ENCODE measurements around the gene PIAS1.

The PIAS1 gene

GRCh38 chr15:68229386-68230156 lies 175.5 kb downstream of the PIAS1 start, which contains the start of gene CLN6 (continued):
- TF ChIP-seq ZNF148 (tag by site-specific recombination; IDR thresholded peaks at IDR 0.05; ENCODE audit: borderline replicate concordance) (no peak), ZBTB48 (tag by site-specific recombination; IDR thresholded peaks at IDR 0.05) (no peak), SCRT2 (tag by site-specific recombination; IDR thresholded peaks at IDR 0.05) (no peak), ZNF239 (tag by site-specific recombination; IDR thresholded peaks at IDR 0.05) (no peak), ZBTB1 (tag by site-specific recombination; IDR thresholded peaks at IDR 0.05) (no peak), ZNF660 (tag by site-specific recombination; IDR thresholded peaks at IDR 0.05) (peak; percentile 96), ZNF114 (tag by site-specific recombination; IDR thresholded peaks at IDR 0.05) (no peak), ZNF544 (tag by site-specific recombination; IDR thresholded peaks at IDR 0.05) (no peak), ZNF398 (tag by site-specific recombination; IDR thresholded peaks at IDR 0.05) (no peak; the same call in none of the 2 replicates), ZNF501 (tag by site-specific recombination; IDR thresholded peaks at IDR 0.05) (peak; percentile 78), ZNF664 (tag by site-specific recombination; IDR thresholded peaks at IDR 0.05) (no peak), ZNF792 (tag by site-specific recombination; IDR thresholded peaks at IDR 0.05) (no peak), GFI1B (tag by site-specific recombination; IDR thresholded peaks at IDR 0.05) (no peak), ZNF174 (tag by site-specific recombination; IDR thresholded peaks at IDR 0.05) (no peak), ZBTB26 (tag by site-specific recombination; optimal IDR thresholded peaks at IDR 0.05) (peak; percentile 78), ZNF362 (tag by site-specific recombination; IDR thresholded peaks at IDR 0.05) (no peak), ZNF404 (tag by site-specific recombination; IDR thresholded peaks at IDR 0.05) (no peak), SP2 (tag by site-specific recombination; IDR thresholded peaks at IDR 0.05) (peak; percentile 55), ZNF221 (tag by site-specific recombination; IDR thresholded peaks at IDR 0.05; ENCODE audit: borderline replicate concordance) (no peak; the same call in 1 of the 2 replicates), TCF7L2 (IDR thresholded peaks at IDR 0.05; ENCODE audit: borderline replicate concordance, low read depth, low read length) (no peak), YY1 (tag by site-specific recombination; IDR thresholded peaks at IDR 0.05) (0 out of 2 replicates have a peak, but pooled peaks have one; percentile 43), ZNF280C (tag by site-specific recombination; IDR thresholded peaks at IDR 0.05) (no peak), IKZF3 (tag by site-specific recombination; IDR thresholded peaks at IDR 0.05) (peak; percentile 80), ZNF561 (tag by site-specific recombination; IDR thresholded peaks at IDR 0.05; ENCODE audit: borderline replicate concordance) (peak; percentile 99), ZNF335 (tag by site-specific recombination; conservative IDR thresholded peaks at IDR 0.05) (peak; percentile 23), ZNF645 (tag by site-specific recombination; IDR thresholded peaks at IDR 0.05) (no peak), ZNF248 (tag by site-specific recombination; IDR thresholded peaks at IDR 0.05) (no peak), PBX3 (CRISPR knock-in tag; IDR thresholded peaks at IDR 0.05) (peak; percentile 95), ZBTB8A (tag by site-specific recombination; IDR thresholded peaks at IDR 0.05) (peak; percentile 94)

Data from HEK293 (cell line).